ENCODE data around the gene SARM1. TPM values are rescaled to one million over a fixed set of nuclear protein-coding genes. Genes with fewer than 3 reads are reported as not detected.

SARM1 gene
- total and polyA plus RNA-seq, 9 of the 15 experiments (the other 6 are each of a cell fraction or from before 2014, with no cell fraction given): 0.04 to 0.55 (median 0.11) TPM; not detected in 2

- no peak for TF ChIP-seq PBX2 (CRISPR knock-in tag; IDR thresholded peaks at IDR 0.05; ENCODE audit: low read depth)
- TF ChIP-seq PBX2 (tag; conservative IDR thresholded peaks at IDR 0.05; ENCODE audit: low read depth): no peak
- no peak for TF ChIP-seq TSC22D4 (tag; IDR thresholded peaks at IDR 0.05)
- TF ChIP-seq ZNF551 (CRISPR knock-in tag; IDR thresholded peaks at IDR 0.05): no peak
- TF ChIP-seq MXI1 (IDR thresholded peaks at IDR 0.05; ENCODE audit: low read depth, low read length): no peak
- TF ChIP-seq ZC3H4 (CRISPR knock-in tag; IDR thresholded peaks at IDR 0.05; ENCODE audit: borderline replicate concordance): no peak
- no peak for TF ChIP-seq SREBF2 (CRISPR knock-in tag; IDR thresholded peaks at IDR 0.05)
- TF ChIP-seq THRB (CRISPR knock-in tag; conservative IDR thresholded peaks at IDR 0.05): no peak
Observed at GRCh38 chr17:28343491-28343932, 28.0 kb upstream of the SARM1 start (continued).

Measured in K562 (cell line).